Measurements from ENCODE around the gene NRG2. TPM values are rescaled to one million over a fixed set of nuclear protein-coding genes. Genes with fewer than 3 reads are reported as not detected.

NRG2 gene
- total RNA-seq, 1 donor from 2014 or later = 2.0 TPM

DNA sequence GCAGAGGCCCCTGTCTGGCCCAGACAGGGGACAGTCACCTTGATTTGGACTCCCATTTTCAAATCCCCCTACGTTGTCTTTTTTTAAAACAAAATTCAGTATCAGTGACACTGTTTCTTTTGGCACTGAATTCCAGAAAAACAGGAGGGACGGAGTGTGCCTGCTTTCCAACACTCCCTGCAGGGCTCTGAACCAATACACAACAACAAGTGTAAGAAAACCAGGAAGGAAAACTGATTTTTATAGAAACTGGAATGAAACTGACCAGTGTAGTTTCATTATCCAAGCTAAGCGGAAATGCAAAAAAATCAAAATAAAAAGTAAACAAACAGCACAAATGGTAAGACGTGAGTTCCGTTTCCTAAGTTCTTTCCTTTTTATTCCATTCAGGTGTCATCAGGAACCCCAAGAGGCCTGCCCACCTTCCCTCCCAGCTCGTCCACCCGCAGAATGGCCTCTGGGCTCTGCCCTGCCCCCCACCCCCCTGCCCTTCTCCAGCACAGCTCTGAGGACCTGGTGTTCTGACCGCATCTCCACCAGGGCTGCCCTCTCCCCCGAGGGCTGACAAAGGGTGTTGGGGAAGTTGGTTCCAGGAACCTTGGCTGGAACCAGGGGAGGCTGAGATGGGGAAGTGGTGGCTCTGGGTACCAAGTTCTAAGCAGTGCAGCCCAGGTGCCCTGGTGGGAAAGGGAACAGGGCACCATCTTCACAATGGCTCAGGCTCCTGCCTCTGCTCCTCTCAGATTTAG lies 173.9 kb downstream of the NRG2 start:
- H3K4me3 Mint-ChIP-seq = no peak overlapping the region

DNA sequence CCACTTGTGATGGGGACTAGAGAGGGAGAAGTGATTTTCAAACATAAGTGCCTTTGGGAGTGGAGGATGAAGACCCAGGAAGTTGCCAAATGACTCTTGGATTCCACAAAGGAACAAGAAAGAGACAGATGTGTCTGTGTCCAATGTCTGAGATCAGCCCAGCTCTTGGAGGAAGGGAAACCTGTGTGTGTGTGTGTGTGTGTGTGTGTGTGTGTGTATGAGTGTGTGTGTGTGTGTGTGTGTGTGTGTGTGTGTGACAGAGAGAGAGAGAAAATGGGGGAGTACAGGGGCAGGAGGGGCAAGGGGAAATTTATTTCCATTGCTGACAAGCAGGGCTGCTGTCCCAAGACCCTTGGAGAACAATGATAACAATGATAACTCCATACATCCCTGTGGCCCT lies 175.5 kb downstream of the NRG2 start:
- peaks cover 65% of the 10 kb centered on the region for H3K27me3 Mint-ChIP-seq (ENCODE audit: low read depth)
- no peak overlapping the region for H3K27ac Mint-ChIP-seq
- H3K9me3 Mint-ChIP-seq = no peaks in the 10 kb centered on the region
- TF ChIP-seq, protein P1, sequence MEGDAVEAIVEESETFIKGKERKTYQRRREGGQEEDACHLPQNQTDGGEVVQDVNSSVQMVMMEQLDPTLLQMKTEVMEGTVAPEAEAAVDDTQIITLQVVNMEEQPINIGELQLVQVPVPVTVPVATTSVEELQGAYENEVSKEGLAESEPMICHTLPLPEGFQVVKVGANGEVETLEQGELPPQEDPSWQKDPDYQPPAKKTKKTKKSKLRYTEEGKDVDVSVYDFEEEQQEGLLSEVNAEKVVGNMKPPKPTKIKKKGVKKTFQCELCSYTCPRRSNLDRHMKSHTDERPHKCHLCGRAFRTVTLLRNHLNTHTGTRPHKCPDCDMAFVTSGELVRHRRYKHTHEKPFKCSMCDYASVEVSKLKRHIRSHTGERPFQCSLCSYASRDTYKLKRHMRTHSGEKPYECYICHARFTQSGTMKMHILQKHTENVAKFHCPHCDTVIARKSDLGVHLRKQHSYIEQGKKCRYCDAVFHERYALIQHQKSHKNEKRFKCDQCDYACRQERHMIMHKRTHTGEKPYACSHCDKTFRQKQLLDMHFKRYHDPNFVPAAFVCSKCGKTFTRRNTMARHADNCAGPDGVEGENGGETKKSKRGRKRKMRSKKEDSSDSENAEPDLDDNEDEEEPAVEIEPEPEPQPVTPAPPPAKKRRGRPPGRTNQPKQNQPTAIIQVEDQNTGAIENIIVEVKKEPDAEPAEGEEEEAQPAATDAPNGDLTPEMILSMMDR (IDR thresholded peaks at IDR 0.05; ENCODE audit: unreplicated experiment) = no peak
- DNase-seq (ENCODE audit: low spot score in 2 of 2, unreplicated experiment in 2 of 2) = no peak
- H3K36me3 Mint-ChIP-seq = no peaks in the 10 kb centered on the region
- H3K4me3 Mint-ChIP-seq = no peak overlapping the region
- H3K4me1 Mint-ChIP-seq = peaks cover 5% of the 10 kb centered on the region

More for the DNA sequence above, 173.9 kb downstream of the NRG2 start:
- Mint-ChIP-seq H3K9me3 (no peaks in the 10 kb centered on the region), H3K27me3 (ENCODE audit: low read depth) (peaks cover 81% of the 10 kb centered on the region), H3K36me3 (no peaks in the 10 kb centered on the region), H3K4me1 (peaks cover 5% of the 10 kb centered on the region), H3K27ac (peak overlapping the region; percentile 64)
- TF ChIP-seq, protein P1 (IDR thresholded peaks at IDR 0.05; ENCODE audit: unreplicated experiment) = no peak
- no peak for DNase-seq (ENCODE audit: low spot score in 2 of 2, unreplicated experiment in 2 of 2)

DNA sequence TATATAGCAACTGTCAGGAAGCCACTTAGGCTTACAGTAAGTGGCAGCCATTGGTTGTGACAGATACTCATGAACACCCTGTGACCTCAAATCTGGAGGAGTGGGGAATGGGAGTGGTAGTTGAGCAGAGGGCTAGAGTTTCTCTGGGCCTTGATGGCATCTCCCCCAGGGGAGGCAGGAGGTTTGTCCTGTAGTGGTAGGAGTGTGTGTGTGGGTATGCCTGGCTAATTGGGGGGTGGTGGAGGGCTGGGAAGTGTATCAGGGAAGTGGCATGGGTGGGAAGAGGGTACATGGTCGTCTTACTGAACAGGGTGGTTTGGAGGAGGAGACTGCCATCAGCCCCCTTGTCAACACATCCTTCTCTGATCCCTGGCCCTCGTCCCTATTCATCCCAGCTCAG lies 176.0 kb downstream of the NRG2 start:
- TF ChIP-seq, protein P1 (IDR thresholded peaks at IDR 0.05; ENCODE audit: unreplicated experiment) = no peak
- no peak for DNase-seq (ENCODE audit: low spot score in 2 of 2, unreplicated experiment in 2 of 2)
- H3K9me3 Mint-ChIP-seq = no peaks in the 10 kb centered on the region
- H3K4me3 Mint-ChIP-seq = no peak overlapping the region
- peaks cover 5% of the 10 kb centered on the region for H3K4me1 Mint-ChIP-seq
- H3K36me3 Mint-ChIP-seq = no peaks in the 10 kb centered on the region
- H3K27ac Mint-ChIP-seq = no peak overlapping the region
- H3K27me3 Mint-ChIP-seq (ENCODE audit: low read depth) = peaks cover 60% of the 10 kb centered on the region

DNA sequence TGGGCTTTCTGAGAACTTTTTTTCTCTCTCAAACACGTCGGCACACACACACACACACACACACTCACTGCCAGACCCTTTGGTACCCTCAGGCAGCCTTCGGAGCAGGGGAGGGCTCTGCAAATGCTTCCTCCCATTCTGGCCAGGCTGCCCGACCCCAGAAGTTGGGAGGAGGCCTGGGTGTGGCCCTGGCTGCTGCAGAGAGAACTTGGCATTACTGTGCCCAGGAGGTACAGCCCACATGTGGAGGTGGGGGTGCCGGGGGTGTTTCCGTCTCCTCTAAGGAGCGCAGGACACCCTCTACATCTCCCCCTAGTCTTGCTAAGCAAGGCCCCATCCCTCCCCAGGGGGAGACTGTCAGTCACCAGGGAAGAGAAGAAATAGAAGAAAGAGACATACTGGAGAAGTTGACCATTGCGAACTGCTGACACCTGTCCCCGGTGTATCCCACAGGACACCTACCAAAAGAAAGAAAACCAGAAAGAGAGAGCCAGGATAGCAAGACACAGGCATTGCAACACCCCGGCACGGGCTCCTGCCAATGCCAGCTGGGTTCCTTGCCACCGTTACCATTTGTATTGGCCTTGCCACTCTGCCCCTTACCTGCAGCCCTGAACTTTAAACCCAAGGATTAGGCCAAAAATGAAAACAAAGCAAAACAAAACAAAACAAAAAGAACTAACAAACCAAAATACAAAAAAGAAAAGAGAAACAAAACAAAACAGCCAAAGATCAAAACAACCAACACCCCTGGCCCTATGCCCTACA lies 178.2 kb downstream of the NRG2 start:
- H3K4me1 Mint-ChIP-seq = peaks cover 5% of the 10 kb centered on the region
- no peaks in the 10 kb centered on the region for H3K36me3 Mint-ChIP-seq
- no peak overlapping the region for H3K4me3 Mint-ChIP-seq
- no peak for DNase-seq (ENCODE audit: low spot score in 2 of 2, unreplicated experiment in 2 of 2)
- H3K9me3 Mint-ChIP-seq = no peaks in the 10 kb centered on the region
- H3K27ac Mint-ChIP-seq = no peak overlapping the region
- H3K27me3 Mint-ChIP-seq (ENCODE audit: low read depth) = peaks cover 57% of the 10 kb centered on the region
- TF ChIP-seq, protein P1 (IDR thresholded peaks at IDR 0.05; ENCODE audit: unreplicated experiment) = no peak

DNA sequence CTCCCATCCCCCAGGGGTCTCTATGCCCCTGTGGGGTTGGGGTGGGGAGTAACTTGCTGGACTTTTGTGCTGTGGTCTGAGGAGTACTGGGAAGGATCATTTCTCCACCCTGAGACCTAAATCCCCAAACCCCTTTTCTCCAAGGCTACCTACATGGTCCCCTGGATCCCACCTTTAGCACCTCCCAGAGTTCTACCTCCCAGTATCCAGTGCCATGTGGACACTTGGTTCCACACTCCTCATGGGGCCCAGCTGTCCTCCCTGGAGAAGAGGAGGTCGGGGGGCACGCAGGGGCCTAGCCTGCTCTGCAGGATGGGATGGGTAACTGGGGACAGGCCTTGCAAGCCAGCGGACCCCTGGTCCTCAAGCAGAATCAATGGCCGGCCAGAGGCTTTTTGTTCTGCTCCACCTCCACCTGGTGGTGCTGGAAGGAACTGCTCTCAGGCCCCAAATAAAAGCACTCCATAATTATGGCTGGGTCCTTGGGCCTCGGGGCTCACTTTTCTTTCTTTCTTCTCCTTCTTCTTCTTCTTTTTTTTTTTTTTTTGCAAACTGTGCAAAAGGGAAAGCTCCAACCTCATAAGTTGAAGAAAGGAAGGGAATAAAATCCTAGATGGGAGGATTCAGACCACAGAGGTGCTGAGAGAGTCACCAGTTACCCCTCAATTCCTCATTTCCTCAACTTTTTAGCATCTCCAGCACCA lies 179.1 kb downstream of the NRG2 start:
- H3K27me3 Mint-ChIP-seq (ENCODE audit: low read depth) = peaks cover 53% of the 10 kb centered on the region
- DNase-seq (ENCODE audit: low spot score in 2 of 2, unreplicated experiment in 2 of 2) = peak; percentile 44 to 75
- H3K9me3 Mint-ChIP-seq = no peaks in the 10 kb centered on the region
- H3K4me1 Mint-ChIP-seq = peaks cover 3% of the 10 kb centered on the region
- H3K36me3 Mint-ChIP-seq = no peaks in the 10 kb centered on the region
- no peak overlapping the region for H3K27ac Mint-ChIP-seq
- H3K4me3 Mint-ChIP-seq = no peak overlapping the region
- TF ChIP-seq, protein P1 (IDR thresholded peaks at IDR 0.05; ENCODE audit: unreplicated experiment) = peak; percentile 95

Measured in mesothelial cell of epicardium (in vitro differentiated cells).